NCI-H146 treated with DMSO at 0.1 percent for 48 hours (cell line): ENCODE results near the gene C11orf52.
"Not testable (repeated sequence)": the region's sequence is repeated elsewhere in the genome, so short reads cannot be mapped to it uniquely, and the experiment has no call there.

Source experiments
- DNase-seq: peaks from one replicate; lab custom pipeline; 2025; ENCODE audit not compliant: unreplicated experiment; lab: John Stamatoyannopoulos, UW

Gene C11orf52

DNA sequence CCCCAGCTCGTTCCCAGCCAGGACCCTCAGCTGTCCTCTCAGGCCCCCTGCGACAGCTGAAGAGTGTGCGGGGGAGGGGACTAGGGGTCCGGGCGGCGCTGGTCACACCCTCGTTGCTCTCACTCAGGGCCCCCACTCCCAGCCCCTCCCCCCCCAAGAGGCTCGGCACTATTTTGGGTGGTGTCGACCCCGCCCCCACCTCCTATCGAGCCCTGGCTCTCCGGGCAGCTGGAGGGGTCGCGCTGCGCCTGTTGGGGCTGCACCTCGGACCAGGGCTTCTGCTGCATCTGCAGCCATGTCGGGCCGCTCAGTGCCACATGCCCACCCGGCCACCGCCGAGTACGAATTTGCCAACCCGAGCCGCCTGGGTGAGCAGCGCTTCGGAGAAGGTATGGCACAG lies 6.2 kb upstream of the C11orf52 start, which contains the start of gene HSPB2:
Gene HSPB2, plus strand, starts transcription at position 200 of the 400 bp plus-strand sequence. Its CDS starts 96 bp downstream, at position 296.
- no peak for DNase-seq

DNA sequence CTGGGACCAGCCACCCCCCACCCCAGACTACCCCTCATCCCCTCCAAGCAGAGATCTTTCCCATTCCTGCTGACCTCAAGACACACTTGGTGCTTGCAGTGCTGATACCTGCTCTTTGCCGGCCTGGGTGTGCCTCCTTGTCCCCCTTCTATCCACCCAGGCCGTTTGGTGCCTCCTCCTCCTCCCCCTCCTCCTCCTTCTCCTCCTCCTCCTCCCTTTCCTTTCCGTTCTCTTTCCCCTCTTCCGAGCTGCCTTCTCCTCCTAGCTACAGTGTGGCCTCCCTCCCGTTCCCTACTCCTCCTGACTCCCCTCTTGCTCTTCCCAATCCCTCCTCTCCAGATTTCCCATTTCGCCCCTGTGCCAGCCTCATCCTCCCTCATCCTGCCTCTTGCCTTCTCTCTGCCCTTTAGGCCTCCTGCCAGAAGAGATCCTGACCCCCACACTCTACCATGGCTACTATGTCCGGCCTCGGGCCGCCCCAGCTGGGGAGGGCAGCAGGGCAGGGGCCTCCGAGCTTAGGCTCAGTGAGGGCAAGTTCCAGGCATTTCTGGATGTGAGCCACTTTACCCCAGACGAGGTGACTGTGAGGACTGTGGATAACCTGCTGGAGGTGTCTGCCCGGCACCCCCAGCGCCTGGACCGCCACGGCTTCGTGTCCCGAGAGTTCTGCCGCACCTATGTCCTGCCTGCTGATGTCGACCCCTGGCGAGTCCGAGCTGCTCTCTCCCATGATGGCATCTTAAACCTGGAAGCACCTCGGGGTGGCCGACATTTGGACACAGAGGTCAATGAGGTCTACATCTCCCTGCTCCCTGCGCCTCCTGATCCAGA lies 5.5 kb upstream of the C11orf52 start:
- DNase-seq, result no peak

GRCh38 chr11:111913997-111914396 lies 4.7 kb upstream of the C11orf52 start:
- DNase-seq, result no peak

GRCh38 chr11:111916768-111917167 lies 1.9 kb upstream of the C11orf52 start:
- no peak for DNase-seq

- DNase-seq, result no peak
Measured at GRCh38 chr11:111917312-111917711, 1.4 kb upstream of the C11orf52 start.

GRCh38 chr11:111917788-111918187 lies 925 bp upstream of the C11orf52 start:
- no peak for DNase-seq

- no peak for DNase-seq
Measured at GRCh38 chr11:111920908-111921307, 2.2 kb downstream of the C11orf52 start.

DNA sequence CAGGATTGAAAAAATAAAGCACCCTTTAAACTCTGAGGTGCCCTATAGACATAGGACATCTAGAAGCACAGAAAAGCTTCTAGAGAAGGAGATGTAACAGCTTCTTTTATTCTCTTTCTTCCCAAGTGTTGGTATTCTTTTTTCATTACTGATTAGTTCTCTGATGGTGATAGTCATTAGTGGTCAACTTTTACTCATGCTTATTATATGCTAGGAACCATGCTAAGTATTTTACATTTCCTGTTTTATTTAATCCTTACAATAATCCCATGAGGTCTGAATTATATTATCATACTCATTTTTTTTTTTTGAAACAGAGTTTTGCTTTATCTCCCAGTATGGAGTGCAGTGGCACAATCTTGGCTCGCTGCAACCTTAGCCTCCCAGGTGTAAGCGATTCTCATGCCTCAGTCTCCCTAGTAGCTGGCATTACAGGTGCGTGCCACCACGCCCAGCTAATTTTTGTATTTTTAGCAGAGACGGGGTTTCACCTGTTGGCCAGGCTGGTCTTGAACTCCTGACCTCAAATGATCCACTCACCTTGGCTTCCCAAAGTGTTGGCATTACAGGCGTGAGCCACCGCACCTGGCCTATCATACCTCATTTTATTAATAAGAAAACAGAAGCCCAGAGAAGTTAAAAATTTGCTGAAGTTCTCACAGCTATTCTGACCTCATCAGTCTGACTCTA lies 3.0 kb downstream of the C11orf52 start:
- DNase-seq, result no peak

GRCh38 chr11:111922803-111923202 lies 4.1 kb downstream of the C11orf52 start:
- no peak for DNase-seq

DNA sequence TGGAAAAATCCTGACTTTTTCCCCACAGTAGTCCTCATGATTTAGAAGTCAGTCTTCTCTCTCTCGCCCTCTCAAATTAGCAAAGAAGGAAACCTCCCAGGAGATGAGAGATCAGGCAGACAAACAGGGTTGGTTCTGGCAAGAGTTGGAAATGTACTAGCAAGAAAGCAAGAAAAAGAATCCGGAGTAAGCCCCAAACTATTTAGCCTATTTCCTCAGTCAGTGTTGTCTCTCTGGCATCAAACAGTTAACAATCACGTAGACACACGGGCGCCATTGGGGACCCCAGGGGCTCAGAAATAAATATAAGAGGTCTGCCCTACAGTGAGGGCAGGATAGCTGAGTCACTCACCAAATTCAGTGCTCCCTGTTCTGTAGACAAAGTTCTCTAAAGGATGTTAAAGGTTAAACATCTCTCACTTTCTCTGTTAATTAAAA lies 4.7 kb downstream of the C11orf52 start:
- DNase-seq, result no peak

GRCh38 chr11:111923951-111924350 lies 5.2 kb downstream of the C11orf52 start:
- no peak for DNase-seq

- no peak for DNase-seq
Measured at GRCh38 chr11:111925953-111926352, 7.2 kb downstream of the C11orf52 start.

DNA sequence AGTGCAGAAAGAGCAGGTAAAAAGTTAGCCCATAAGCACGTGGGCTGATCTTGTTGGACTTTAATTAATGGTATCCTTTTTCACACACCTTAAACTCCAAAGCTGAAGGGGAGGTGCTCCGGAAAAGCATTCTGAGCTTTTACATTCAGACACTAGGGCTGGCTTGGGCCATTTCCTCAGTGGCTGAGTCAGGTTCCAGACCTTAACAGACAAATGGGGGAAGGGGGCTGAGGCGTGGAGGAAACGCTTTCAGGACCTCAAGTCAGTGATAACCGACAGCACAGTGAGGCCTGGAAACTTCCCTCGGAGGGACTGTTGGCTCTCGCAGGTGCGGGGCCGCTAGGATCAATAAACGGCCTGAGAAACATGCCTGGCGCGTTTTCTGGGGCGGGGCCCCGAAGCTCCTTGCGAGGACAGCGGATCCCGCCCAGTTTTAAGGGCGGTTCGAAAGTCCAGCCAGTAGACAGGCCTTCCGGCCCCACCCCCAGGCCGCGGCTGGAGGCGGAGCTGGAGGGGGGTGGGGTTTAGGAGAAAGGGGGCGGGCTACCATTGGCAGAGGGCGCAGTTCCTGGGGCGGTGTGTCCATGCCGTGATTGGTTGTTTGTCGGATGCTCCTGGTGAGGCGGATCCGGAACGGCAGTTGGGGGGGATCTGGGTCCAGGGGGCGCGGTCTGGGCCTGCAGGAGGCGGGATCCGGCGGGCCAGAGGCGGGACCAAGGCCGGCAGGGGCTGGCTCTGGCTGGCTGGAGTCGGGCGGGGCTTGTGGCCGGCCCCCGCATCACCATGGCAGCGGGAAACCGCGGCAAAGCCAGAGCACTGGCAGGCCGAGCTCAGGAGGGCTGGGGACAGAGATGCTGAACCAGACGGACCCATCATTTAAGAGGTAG lies 8.0 kb downstream of the C11orf52 start:
- DNase-seq, result peak; percentile 91

DNA sequence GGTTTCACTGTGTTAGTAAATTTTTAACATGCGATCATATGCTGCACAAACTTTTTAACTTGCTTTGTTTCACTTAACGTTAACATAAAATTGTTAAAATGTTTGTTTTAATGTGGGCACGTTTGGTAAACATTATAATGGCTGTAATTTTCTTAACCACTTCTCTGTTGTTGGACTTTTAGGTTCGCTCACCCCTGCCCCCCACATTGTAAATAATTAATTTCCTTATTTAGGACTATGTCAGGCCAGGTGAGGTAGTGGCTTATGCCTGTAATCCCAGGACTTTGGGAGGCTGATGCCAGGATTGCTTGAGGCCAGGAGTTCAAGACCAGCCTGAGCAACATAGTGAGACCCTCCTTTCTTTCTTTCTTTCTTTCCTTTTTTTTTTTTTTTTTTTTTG lies 11.8 kb downstream of the C11orf52 start:
- no peak for DNase-seq

DNA sequence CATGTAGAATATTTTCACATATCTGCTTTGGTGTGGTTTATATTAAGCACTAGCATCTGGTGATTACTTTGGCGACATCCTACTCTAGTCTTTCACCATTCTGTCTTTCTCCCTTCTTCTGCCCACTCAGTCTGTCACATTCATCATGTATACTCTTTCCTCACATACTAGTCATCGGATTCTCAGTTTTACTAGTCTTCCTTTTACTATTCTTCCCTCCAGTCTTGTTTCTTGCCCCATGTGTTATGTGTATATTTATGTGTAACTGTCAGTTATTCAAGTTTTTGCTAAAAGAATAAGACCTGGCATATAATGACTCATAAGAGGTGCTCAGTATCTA lies 13.9 kb downstream of the C11orf52 start:
- DNase-seq, result no peak

DNA sequence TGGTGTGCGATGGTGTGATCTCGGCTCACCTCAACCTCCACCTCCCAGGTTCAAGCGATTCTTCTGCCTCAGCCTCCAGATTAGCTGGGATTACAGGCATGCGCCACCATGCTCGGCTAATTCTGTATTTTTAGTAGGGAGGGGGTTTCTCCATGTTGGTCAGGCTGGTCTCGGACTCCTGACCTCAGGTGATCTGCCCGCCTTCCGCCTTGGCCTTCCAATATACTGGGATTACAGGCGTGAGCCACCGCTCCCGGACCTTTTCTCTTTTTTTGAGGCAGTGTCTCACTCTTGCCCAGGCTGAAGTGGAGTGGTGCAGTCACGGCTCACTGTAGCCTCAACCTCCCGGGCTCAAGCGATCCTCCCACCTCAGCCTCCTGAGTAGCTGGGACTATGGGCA lies 14.5 kb downstream of the C11orf52 start:
- DNase-seq, result not testable (repeated sequence)

GRCh38 chr11:111933872-111934271 lies 15.2 kb downstream of the C11orf52 start:
- no peak for DNase-seq

DNA sequence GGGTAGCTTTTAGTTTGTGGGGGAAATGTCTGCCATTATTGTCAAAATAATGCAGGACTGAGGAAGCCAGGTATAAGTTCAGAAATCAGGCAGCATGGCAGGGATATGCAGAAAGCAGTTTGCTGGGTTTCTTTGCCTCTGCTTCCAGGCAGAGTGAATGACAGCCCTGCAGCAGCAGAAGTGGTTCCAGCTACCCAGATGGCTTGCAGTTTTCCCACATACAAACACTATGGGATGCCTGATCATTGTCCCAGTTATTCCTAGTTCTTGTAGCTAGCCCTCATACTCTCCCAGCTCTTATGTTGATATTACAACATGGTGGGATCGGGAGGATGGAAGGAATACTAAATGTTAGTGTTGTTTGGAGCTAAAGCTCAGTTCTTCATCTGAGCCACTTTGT lies 15.6 kb downstream of the C11orf52 start:
- no peak for DNase-seq

GRCh38 chr11:111935317-111936039 lies 16.8 kb downstream of the C11orf52 start:
- DNase-seq, result no peak

DNA sequence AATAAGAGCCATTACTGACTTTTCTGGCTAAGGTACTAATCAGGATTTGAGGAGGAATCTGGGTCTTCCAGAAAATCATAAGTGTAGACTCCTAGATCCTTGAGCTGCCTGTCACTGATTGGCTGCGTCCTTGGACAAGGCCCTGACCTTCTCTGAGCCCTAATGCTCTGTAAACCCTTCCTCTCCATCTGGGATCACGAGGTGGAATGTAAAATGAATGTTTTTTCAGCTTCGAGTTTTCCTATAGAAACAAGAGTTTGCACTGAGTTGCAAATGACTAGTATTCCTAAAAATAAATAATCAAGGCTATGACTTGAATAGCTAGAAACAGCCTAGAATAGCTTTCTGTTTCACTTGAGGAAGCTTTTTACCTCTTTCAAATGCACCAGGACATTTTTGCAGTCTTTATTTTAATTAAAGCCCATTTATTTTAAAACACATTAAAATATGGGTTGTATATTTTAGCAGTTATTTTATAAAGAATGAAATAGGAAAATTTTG lies 17.4 kb downstream of the C11orf52 start:
- no peak for DNase-seq

- no peak for DNase-seq
Measured at GRCh38 chr11:111937461-111937769, 18.7 kb downstream of the C11orf52 start.
